Measurements from ENCODE around the gene SH3PXD2A. TPM values are rescaled to one million over a fixed set of nuclear protein-coding genes. Genes with fewer than 3 reads are reported as not detected.

Gene SH3PXD2A
- total RNA-seq, 4 donors from 2014 or later, result 128 to 154 (median 136) TPM

DNA sequence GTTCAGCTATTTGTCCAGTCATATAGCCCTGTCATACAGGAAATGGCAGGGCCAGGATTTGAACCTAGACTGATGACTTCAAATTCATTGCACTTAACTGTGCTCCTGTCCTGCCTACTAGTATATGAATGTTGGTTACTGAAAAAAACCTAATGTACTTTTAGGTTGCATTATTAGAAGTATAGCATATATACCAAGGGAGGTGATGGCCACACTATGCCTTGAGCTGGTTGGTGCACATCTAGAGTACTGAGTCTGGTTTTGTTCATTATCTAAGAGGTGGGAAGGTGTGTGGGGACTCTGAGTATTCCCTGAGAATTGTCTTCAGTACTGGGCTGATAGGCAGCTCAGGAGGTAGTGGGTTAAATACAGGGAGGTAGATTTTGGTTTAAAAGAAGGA is 273.9 kb downstream of the SH3PXD2A start:
- TF ChIP-seq POLR2A (IDR thresholded peaks at IDR 0.05) (no peak), EP300 (IDR thresholded peaks at IDR 0.05) (no peak)
- TF ChIP-seq, protein P1, sequence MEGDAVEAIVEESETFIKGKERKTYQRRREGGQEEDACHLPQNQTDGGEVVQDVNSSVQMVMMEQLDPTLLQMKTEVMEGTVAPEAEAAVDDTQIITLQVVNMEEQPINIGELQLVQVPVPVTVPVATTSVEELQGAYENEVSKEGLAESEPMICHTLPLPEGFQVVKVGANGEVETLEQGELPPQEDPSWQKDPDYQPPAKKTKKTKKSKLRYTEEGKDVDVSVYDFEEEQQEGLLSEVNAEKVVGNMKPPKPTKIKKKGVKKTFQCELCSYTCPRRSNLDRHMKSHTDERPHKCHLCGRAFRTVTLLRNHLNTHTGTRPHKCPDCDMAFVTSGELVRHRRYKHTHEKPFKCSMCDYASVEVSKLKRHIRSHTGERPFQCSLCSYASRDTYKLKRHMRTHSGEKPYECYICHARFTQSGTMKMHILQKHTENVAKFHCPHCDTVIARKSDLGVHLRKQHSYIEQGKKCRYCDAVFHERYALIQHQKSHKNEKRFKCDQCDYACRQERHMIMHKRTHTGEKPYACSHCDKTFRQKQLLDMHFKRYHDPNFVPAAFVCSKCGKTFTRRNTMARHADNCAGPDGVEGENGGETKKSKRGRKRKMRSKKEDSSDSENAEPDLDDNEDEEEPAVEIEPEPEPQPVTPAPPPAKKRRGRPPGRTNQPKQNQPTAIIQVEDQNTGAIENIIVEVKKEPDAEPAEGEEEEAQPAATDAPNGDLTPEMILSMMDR (IDR thresholded peaks at IDR 0.05), result no peak
- peaks cover 0 to 14% (median 0%) of the 10 kb centered on the region in 4 donors for H3K4me1 ChIP-seq
- no peak overlapping the region for H3K4me3 ChIP-seq
- no peak for DNase-seq (ENCODE audit: low spot score in 2 of 2)
- no peaks in the 10 kb centered on the region for H3K27me3 ChIP-seq
- no peak overlapping the region for H3K27ac ChIP-seq
- no peaks in the 10 kb centered on the region for H3K9me3 ChIP-seq
- peaks cover 0 to 13% (median 0%) of the 10 kb centered on the region in 3 donors for H3K36me3 ChIP-seq

DNA sequence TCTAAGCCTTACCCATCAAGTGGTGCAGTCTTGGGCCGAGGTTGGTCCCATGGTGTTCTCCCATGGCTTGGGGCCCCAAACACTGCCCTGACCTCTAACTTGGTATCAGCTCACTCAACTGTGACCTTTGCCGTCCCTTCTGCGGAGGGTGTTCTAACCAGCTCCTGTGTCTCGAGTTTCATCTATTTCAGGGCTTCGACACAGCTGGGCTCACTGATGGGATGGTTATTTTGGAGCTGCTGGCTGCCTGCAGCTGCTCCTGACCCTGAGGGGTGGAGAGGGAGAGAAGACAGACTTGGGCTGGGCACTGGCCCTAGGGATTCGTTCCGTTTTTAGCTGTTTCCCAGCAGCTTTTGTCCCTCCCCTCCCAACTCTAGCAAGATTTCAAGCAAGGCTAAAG is 274.9 kb downstream of the SH3PXD2A start:
- DNase-seq (ENCODE audit: low spot score in 2 of 2), result no peak
- no peak for TF ChIP-seq POLR2A (IDR thresholded peaks at IDR 0.05)
- WGBS, 2 donors, result 25 to 26% methylated on average over 7 of the region's 7 CpGs
- Histone ChIP-seq H3K4me3 (no peak overlapping the region), H3K27me3 (no peaks in the 10 kb centered on the region), H3K9me3 (no peaks in the 10 kb centered on the region), H3K27ac (no peak overlapping the region), H3K36me3 (peaks cover 0 to 8% (median 0%) of the 10 kb centered on the region in 3 donors), H3K4me1 (peaks cover 0 to 14% (median 0%) of the 10 kb centered on the region in 4 donors)

DNA sequence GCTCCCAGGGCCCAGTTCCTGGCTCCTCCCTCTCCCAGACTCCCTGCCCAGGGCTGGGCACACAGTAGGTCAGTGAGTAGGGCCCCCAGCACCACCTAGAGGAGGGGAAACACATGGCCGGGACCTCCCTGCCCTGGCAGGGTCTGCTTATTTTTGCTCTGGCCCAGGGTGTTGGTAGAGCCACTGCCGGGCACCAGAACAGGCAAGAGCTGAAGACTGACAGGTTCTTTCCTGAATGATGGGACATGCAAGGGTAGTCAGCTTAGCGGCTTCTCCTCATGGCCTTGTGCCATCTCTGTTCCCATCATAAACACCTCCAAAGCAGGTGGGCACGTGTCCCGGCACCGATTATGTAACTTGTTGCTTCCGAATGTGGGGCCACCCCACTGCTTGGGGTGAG is 275.4 kb downstream of the SH3PXD2A start:
- no peak overlapping the region for H3K27ac ChIP-seq
- 72 to 84% methylated on average over 7 of the region's 7 CpGs for WGBS, 2 donors
- no peak overlapping the region for H3K4me3 ChIP-seq
- H3K36me3 ChIP-seq, result peaks cover 0 to 5% (median 0%) of the 10 kb centered on the region in 3 donors
- no peaks in the 10 kb centered on the region for H3K27me3 ChIP-seq
- no peak for DNase-seq (ENCODE audit: low spot score in 2 of 2)
- TF ChIP-seq POLR2A (IDR thresholded peaks at IDR 0.05) (no peak), EP300 (IDR thresholded peaks at IDR 0.05) (no peak)
- TF ChIP-seq, protein P1 (IDR thresholded peaks at IDR 0.05), result no peak
- peaks cover 0 to 14% (median 0%) of the 10 kb centered on the region in 4 donors for H3K4me1 ChIP-seq
- no peaks in the 10 kb centered on the region for H3K9me3 ChIP-seq

DNA sequence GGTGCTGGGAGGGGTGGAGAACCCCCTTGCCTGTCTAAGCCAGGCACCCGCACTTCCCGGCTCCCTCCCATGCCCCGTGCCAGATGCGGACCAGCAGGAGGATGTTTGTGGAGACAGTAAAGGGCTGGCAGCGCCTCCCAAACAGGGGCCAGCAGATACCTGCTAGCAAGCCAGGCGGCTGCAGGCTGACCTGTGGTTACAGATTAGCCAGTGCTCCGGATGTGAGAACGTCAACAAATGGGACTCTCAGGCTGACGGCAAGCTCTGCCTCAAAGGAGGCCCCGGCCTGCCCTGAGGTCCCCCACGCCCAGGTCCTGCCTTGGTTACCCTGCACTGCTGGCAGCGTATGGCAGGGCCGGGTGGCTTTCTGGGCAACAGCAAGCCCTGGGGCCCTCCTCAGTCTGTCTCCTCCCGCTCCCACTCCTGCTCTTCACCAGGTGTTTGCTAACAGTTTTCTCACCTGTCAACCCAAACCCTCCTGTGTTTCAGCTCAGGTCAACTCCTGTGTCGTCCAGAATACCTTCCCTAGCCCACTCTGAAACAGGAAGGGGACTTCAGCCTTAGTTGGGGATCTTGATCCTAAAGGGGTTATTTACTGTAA is 276.5 kb downstream of the SH3PXD2A start:
- WGBS, 2 donors, result 74 to 82% methylated on average over 11 to 15 of the region's 15 CpGs
- no peak overlapping the region for H3K4me3 ChIP-seq
- peaks cover 0 to 6% (median 0%) of the 10 kb centered on the region in 4 donors for H3K4me1 ChIP-seq
- H3K9me3 ChIP-seq, result no peaks in the 10 kb centered on the region
- H3K36me3 ChIP-seq, result no peaks in the 10 kb centered on the region
- TF ChIP-seq EP300 (IDR thresholded peaks at IDR 0.05) (no peak), POLR2A (IDR thresholded peaks at IDR 0.05) (no peak)
- TF ChIP-seq, protein P1 (IDR thresholded peaks at IDR 0.05), result no peak
- no peak for DNase-seq (ENCODE audit: low spot score in 2 of 2)
- no peak overlapping the region for H3K27ac ChIP-seq
- no peaks in the 10 kb centered on the region for H3K27me3 ChIP-seq

DNA sequence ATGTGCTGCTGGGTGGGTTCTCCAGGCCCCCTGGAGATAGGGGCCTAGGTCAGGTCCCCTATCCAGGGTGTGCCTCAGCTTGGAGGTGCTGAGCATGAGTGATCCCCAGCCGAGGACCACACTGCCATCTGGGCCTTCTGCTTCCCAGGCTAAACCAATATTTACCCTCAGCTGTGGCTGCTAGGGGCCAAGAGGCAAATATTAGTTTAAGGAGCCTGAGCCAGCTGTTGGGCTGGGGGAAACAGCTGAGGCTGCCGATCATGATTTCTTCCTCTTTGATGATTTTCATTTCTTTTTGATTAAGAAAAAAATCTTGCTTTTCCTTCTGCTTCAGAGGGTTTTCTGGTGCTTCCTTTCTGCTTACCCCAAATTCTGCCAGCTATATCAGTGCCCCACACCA is 278.5 kb downstream of the SH3PXD2A start:
- H3K27ac ChIP-seq, result no peak overlapping the region
- no peak overlapping the region for H3K4me3 ChIP-seq
- no peaks in the 10 kb centered on the region for H3K9me3 ChIP-seq
- peaks cover 0 to 6% (median 0%) of the 10 kb centered on the region in 4 donors for H3K4me1 ChIP-seq
- DNase-seq (ENCODE audit: low spot score in 2 of 2), result no peak
- H3K36me3 ChIP-seq, result no peaks in the 10 kb centered on the region
- TF ChIP-seq EP300 (IDR thresholded peaks at IDR 0.05) (no peak), POLR2A (IDR thresholded peaks at IDR 0.05) (no peak)
- TF ChIP-seq, protein P1 (IDR thresholded peaks at IDR 0.05), result no peak
- 24 to 62% methylated on average over 2 of the region's 2 CpGs for WGBS, 2 donors
- no peaks in the 10 kb centered on the region for H3K27me3 ChIP-seq
